Activated CD4-positive, alpha-beta T cell treated with anti-CD3 and anti-CD28 coated beads, Interleukin-2, amount 50 U/mL, for 24 hours (primary cell): ENCODE measurements around the gene NTRK3.

Experiments
- DNase-seq, 2 donors: peaks; one replicate each; pipeline ENCODE4 v3.0.0-alpha.2; 2020; ENCODE audit warnings: low read depth in 1 of 2, low spot score in 1 of 2

Gene NTRK3

GRCh38 chr15:88256279-88257230 lies at the start of gene NTRK3:
Gene NTRK3, minus strand, starts transcription at chr15:88256739. Its CDS starts 586 bp downstream, at chr15:88256153.
- no peak for DNase-seq

- no peak for DNase-seq
Measured at GRCh38 chr15:88303395-88303794, 46.9 kb upstream of the NTRK3 start.

- no peak for DNase-seq
Measured at GRCh38 chr15:88302373-88302772, 45.8 kb upstream of the NTRK3 start.

GRCh38 chr15:88301311-88301710 lies 44.8 kb upstream of the NTRK3 start:
- no peak for DNase-seq

GRCh38 chr15:88300861-88301260 lies 44.3 kb upstream of the NTRK3 start:
- DNase-seq = no peak

- no peak for DNase-seq
Measured at GRCh38 chr15:88300089-88300488, 43.5 kb upstream of the NTRK3 start.

GRCh38 chr15:88299497-88299896 lies 43.0 kb upstream of the NTRK3 start:
- DNase-seq = no peak

- DNase-seq = no peak
Measured at GRCh38 chr15:88288661-88289060, 32.1 kb upstream of the NTRK3 start.

GRCh38 chr15:88288206-88288605 lies 31.7 kb upstream of the NTRK3 start:
- no peak for DNase-seq

- DNase-seq = no peak
Measured at GRCh38 chr15:88284318-88284998, 27.9 kb upstream of the NTRK3 start.

GRCh38 chr15:88282614-88283013 lies 26.1 kb upstream of the NTRK3 start:
- no peak for DNase-seq

- no peak for DNase-seq
Measured at GRCh38 chr15:88276821-88277410, 20.4 kb upstream of the NTRK3 start.

GRCh38 chr15:88275804-88276203 lies 19.3 kb upstream of the NTRK3 start:
- no peak for DNase-seq

GRCh38 chr15:88274553-88275460 lies 18.3 kb upstream of the NTRK3 start:
- peak; percentile 20 to 39 for DNase-seq

GRCh38 chr15:88272421-88272820 lies 15.9 kb upstream of the NTRK3 start:
- DNase-seq = no peak

GRCh38 chr15:88269356-88270062 lies 13.0 kb upstream of the NTRK3 start:
- DNase-seq = no peak

GRCh38 chr15:88267720-88268119 lies 11.2 kb upstream of the NTRK3 start:
- no peak for DNase-seq

- DNase-seq = no peak
Measured at GRCh38 chr15:88266170-88266569, 9.6 kb upstream of the NTRK3 start.

- no peak for DNase-seq
Measured at GRCh38 chr15:88264622-88265021, 8.1 kb upstream of the NTRK3 start.

- DNase-seq = no peak
Measured at GRCh38 chr15:88262064-88262463, 5.5 kb upstream of the NTRK3 start.
